GM12878 (cell line): Measurements from ENCODE around the gene SYCP2. TPM values are rescaled to one million over a fixed set of nuclear protein-coding genes. Genes with fewer than 3 reads are reported as not detected.

Experiments
- ATAC-seq: fragments of 200-7000 bp; cut with Tn5 transposase; 3 replicates; pipeline ENCODE4 v1.9.1; 2020; ENCODE audit warnings: mild to moderate bottlenecking, moderate library complexity
- BruUV-seq: library from RNA; stranded (reverse); fragments of 400-500 nt; replicated peaks from 2 replicates; lab custom pipeline; 2021; lab: Mats Ljungman, UMichigan
- CTCF ChIA-PET: fragments of 300-600 bp; sonication (Branson Sonifier 250); formaldehyde crosslinking; extraction: SDS; loops from one replicate; lab custom pipeline; 2021; ENCODE audit warnings: inconsistent platforms; lab: Yijun Ruan, JAX
- POLR2A ChIA-PET: fragments of 350-600 bp; formaldehyde crosslinking; extraction: SDS; loops from one replicate; lab custom pipeline; 2021; ENCODE audit warnings: inconsistent platforms; lab: Charles Lee
- RAD21 ChIA-PET: fragments of 300-600 bp; sonication (Branson Sonifier 250); formaldehyde crosslinking; loops from one replicate; lab custom pipeline; 2023; ENCODE audit warnings: antibody characterized with exemption; ENCODE audit not compliant: unreplicated experiment; lab: Charles Lee
- SMC1A ChIA-PET: fragments of 300-600 bp; sonication (Branson Sonifier 250); formaldehyde crosslinking; loops from one replicate; lab custom pipeline; 2023; ENCODE audit not compliant: unreplicated experiment, uncharacterized antibody; lab: Charles Lee
- DNase-seq: peaks from one replicate; pipeline ENCODE4 v3.0.0-alpha.2; 2011; ENCODE audit warnings: low read depth, low spot score
- FAIRE-seq: peaks from 3 replicates; lab custom pipeline; 2011; peaks lifted over from hg19 to GRCh38; lab: Jason Lieb, UNC
- H2AFZ ChIP-seq: 2 replicates; pipeline ENCODE4 v1.6.0; 2011; ENCODE audit warnings: low read depth, low read length, control low read depth; ENCODE audit not compliant: control insufficient read depth
- H3K27ac ChIP-seq: 2 replicates; pipeline ENCODE4 v1.5.1; 2011; ENCODE audit warnings: control low read depth; ENCODE audit not compliant: control insufficient read depth, insufficient read depth
- H3K27me3 ChIP-seq, 2 experiments: replicated peaks in 1 of 2; 2 replicates each; pipeline versions ENCODE4 v1.6.0 to v1.6.1; 2011; ENCODE audit warnings: low read length in 1 of 2; ENCODE audit not compliant: control insufficient read depth in 2 of 2, insufficient read depth in 2 of 2
- H3K36me3 ChIP-seq, 2 experiments: 2 replicates each; pipeline ENCODE4 v1.5.1; 2011; ENCODE audit warnings: low read length in 1 of 2; ENCODE audit not compliant: control insufficient read depth in 2 of 2, insufficient read depth in 2 of 2
- H3K4me1 ChIP-seq: 2 replicates; pipeline ENCODE4 v1.6.1; 2011; ENCODE audit warnings: mild to moderate bottlenecking, low read length, moderate library complexity, mixed read lengths; ENCODE audit not compliant: control insufficient read depth, insufficient read depth
- H3K4me2 ChIP-seq: 2 replicates; pipeline ENCODE4 v1.6.0; 2011; ENCODE audit warnings: control low read depth; ENCODE audit not compliant: control insufficient read depth, insufficient read depth
- H3K4me3 ChIP-seq: fragments of 200-600 bp; sonication (generic); 2 replicates; pipeline ENCODE4 v1.5.1; 2016
- H3K79me2 ChIP-seq: 2 replicates; pipeline ENCODE4 v1.6.0; 2011; ENCODE audit warnings: low read length; ENCODE audit not compliant: control insufficient read depth, insufficient read depth
- H3K9ac ChIP-seq: 2 replicates; pipeline ENCODE4 v1.8.0; 2011; ENCODE audit warnings: low read length, control low read depth, mixed read lengths; ENCODE audit not compliant: control insufficient read depth, insufficient read depth
- H3K9me3 ChIP-seq: replicated peaks from 3 replicates; pipeline ENCODE4 v1.5.1; 2011; ENCODE audit warnings: mild to moderate bottlenecking, low read length; ENCODE audit not compliant: control insufficient read depth, insufficient read depth
- H4K20me1 ChIP-seq: 2 replicates; pipeline ENCODE4 v1.6.0; 2011; ENCODE audit not compliant: control insufficient read depth, insufficient read depth
- DPF2 ChIP-seq: fragments of 450-650 bp; IDR thresholded peaks from 2 replicates; pipeline ENCODE4 v1.6.1; 2017; ENCODE audit warnings: mild to moderate bottlenecking
- EZH2 ChIP-seq: IDR thresholded peaks from 2 replicates; pipeline ENCODE4 v1.6.1; 2012; ENCODE audit warnings: low read depth, mild to moderate bottlenecking, control low read depth, inconsistent platforms, low read length, borderline replicate concordance; ENCODE audit not compliant: control insufficient read depth
- GABPA ChIP-seq: IDR thresholded peaks from 2 replicates; pipeline ENCODE4 v1.6.1; 2014; ENCODE audit warnings: antibody characterized with exemption, low read depth, mild to moderate bottlenecking, inconsistent platforms
- GATAD2B ChIP-seq: fragments of 450-650 bp; conservative IDR thresholded peaks from 2 replicates; pipeline ENCODE4 v1.6.1; 2017; ENCODE audit warnings: low read depth, mild to moderate bottlenecking, moderate library complexity
- HSF1 ChIP-seq: fragments of 150-350 bp; IDR thresholded peaks from 2 replicates; pipeline ENCODE4 v1.6.1; 2014; ENCODE audit warnings: mild to moderate bottlenecking, low read depth, low read length
- MTA2 ChIP-seq: fragments of 450-650 bp; IDR thresholded peaks from 2 replicates; pipeline ENCODE4 v1.6.1; 2016; ENCODE audit warnings: low read depth, mild to moderate bottlenecking, moderate library complexity
- NFYA ChIP-seq: IDR thresholded peaks from 2 replicates; pipeline ENCODE4 v1.6.1; 2011; ENCODE audit warnings: low read depth, mild to moderate bottlenecking, low read length, improper control_type of control experiment, borderline replicate concordance
- RAD51 ChIP-seq: fragments of 450-650 bp; IDR thresholded peaks from 2 replicates; pipeline ENCODE4 v1.6.1; 2016; ENCODE audit warnings: moderate library complexity, mild to moderate bottlenecking, inconsistent platforms
- SIX5 ChIP-seq: IDR thresholded peaks from 2 replicates; pipeline ENCODE4 v1.6.1; 2011; ENCODE audit warnings: mild to moderate bottlenecking, low read depth, low read length, moderate library complexity; ENCODE audit not compliant: severe bottlenecking
- SMC3 ChIP-seq: IDR thresholded peaks from 2 replicates; pipeline ENCODE4 v1.6.1; 2011; ENCODE audit warnings: low read length, improper control_type of control experiment, borderline replicate concordance
- WRNIP1 ChIP-seq: IDR thresholded peaks from 2 replicates; pipeline ENCODE4 v1.6.1; 2011; ENCODE audit warnings: low read depth, low read length, improper control_type of control experiment, borderline replicate concordance
- ZNF687 ChIP-seq: fragments of 450-650 bp; IDR thresholded peaks from 2 replicates; pipeline ENCODE4 v1.6.1; 2017; ENCODE audit warnings: mild to moderate bottlenecking, moderate library complexity
- WGBS: methylation state at CpG from one replicate; pipeline ENCODE4 v1.1.6; 2016; ENCODE audit warnings: low lambda C conversion rate; ENCODE audit not compliant: insufficient replicate concordance, insufficient coverage; ENCODE audit errors: missing lambda C conversion rate; 5-methylcytosine and 5-hydroxymethylcytosine counted together
- in situ Hi-C: fragments of 300-500 bp; cut with MboI; formaldehyde crosslinking; loops from 9 replicates; pipeline ENCODE4 v1.14.3; 2018; ENCODE audit warnings: mixed read lengths
- intact Hi-C: fragments of 100-400 bp; cut with micrococcal nuclease; formaldehyde crosslinking; loops from one replicate; pipeline ENCODE4 v1.14.2; 2022; ENCODE audit not compliant: unreplicated experiment
- polyA plus RNA-seq, 11 experiments: library from polyadenylated mRNA; depleted of rRNA in 4 of 11; unstranded in 6 of 11; stranded (reverse) in 5 of 11; fragments of >200 nt; fragmentation: Nextera tagmentation in 4 of 11; fragmentation: Illumina TruSeq in 1 of 11; extraction: Ambion mirVana in 4 of 11; extraction: Trizol in 1 of 11; gene quantifications; 1 replicate in 1 of 11; 2 replicates in 10 of 11; pipeline versions ENCODE4 v1.2.1 to v1.2.3, GENCODE V29; 2011 to 2016; ENCODE audit warnings: inconsistent platforms in 2 of 11, missing spikeins in 2 of 11, low read depth in 1 of 11
- total RNA-seq, 4 experiments: library from RNA; depleted of rRNA in 3 of 4; stranded (reverse); fragments of >200 nt in 3 of 4; fragmentation: Illumina TruSeq in 1 of 4; extraction: Trizol in 1 of 4; gene quantifications; 2 replicates each; pipeline versions ENCODE4 v1.2.1 to v1.2.3, GENCODE V29; 2013 to 2021

Gene SYCP2
- total and polyA plus RNA-seq, 10 of the 15 experiments (the other 5 are each of a cell fraction or from before 2014, with no cell fraction given) = 0.01 to 0.18 (median 0.09) TPM; not detected in 2

GRCh38 chr20:59895908-59896307, 37.5 kb downstream of the SYCP2 start:
- Histone ChIP-seq H3K4me3 (no peak overlapping the region), H3K79me2 (no peaks in the 10 kb centered on the region), H3K9ac (no peak overlapping the region), H3K27me3 (no peaks in the 10 kb centered on the region; a peak in 1 of 4 replicates), H3K36me3 (no peaks in the 10 kb centered on the region), H3K4me1 (no peaks in the 10 kb centered on the region; the same call in 1 of the 2 replicates), H4K20me1 (no peaks in the 10 kb centered on the region), H3K9me3 (no peaks in the 10 kb centered on the region), H2AFZ (no peak overlapping the region), H3K27ac (no peak overlapping the region), H3K4me2 (no peak overlapping the region)
- SMC1A ChIA-PET = interaction anchor here (0.6 kb wide), 1 partner anchor 30 kb away, joined by 3 read pairs; no protein-coding TSS in a partner anchor
- no TSS peak for BruUV-seq
- no peak for ATAC-seq
- DNase-seq = no peak
- CTCF ChIA-PET = interaction anchor here (1.1 kb wide), 1 partner anchor 13 kb away, joined by 3 read pairs; no protein-coding TSS in a partner anchor
- in situ Hi-C loops (no loop called here), intact Hi-C loops (no loop called here)
- RAD21 ChIA-PET = no interaction called here
- FAIRE-seq = no peak
- POLR2A ChIA-PET = no interaction called here
- TF ChIP-seq NFYA (no peak), GABPA (no peak), MTA2 (no peak), HSF1 (no peak), RAD51 (no peak)
- 39% methylated on average over 1 of the region's 1 CpG for WGBS

GRCh38 chr20:59891581-59891980, 41.9 kb downstream of the SYCP2 start:
- Histone ChIP-seq H3K36me3 (no peaks in the 10 kb centered on the region), H3K27ac (no peak overlapping the region), H3K27me3 (no peaks in the 10 kb centered on the region), H4K20me1 (no peaks in the 10 kb centered on the region), H3K79me2 (no peaks in the 10 kb centered on the region), H2AFZ (no peak overlapping the region), H3K4me2 (peak overlapping the region; percentile 15; the same call in 1 of the 2 replicates), H3K9me3 (no peaks in the 10 kb centered on the region), H3K9ac (no peak overlapping the region), H3K4me1 (no peaks in the 10 kb centered on the region; the same call in 1 of the 2 replicates), H3K4me3 (no peak overlapping the region)
- ATAC-seq (no peak), FAIRE-seq (peak; percentile 59), DNase-seq (no peak)
- 0% methylated on average over 1 of the region's 1 CpG for WGBS
- intact Hi-C loops (no loop called here), in situ Hi-C loops (no loop called here)
- POLR2A ChIA-PET = no interaction called here
- no TSS peak for BruUV-seq
- RAD21 ChIA-PET = interaction anchor here (1.0 kb wide), 1 partner anchor 11 kb away, joined by 3 read pairs; no protein-coding TSS in a partner anchor
- CTCF ChIA-PET = interaction anchor here (0.8 kb wide), 1 partner anchor 293 kb away, joined by 3 read pairs; no protein-coding TSS in a partner anchor
- SMC1A ChIA-PET = interaction anchor here (1.0 kb wide), 1 partner anchor 10 kb away, joined by 3 read pairs; no protein-coding TSS in a partner anchor
- TF ChIP-seq EZH2 (no peak), GATAD2B (no peak), DPF2 (no peak), WRNIP1 (no peak), ZNF687 (no peak), SMC3 (no peak), SIX5 (no peak)
